ENCODE results near the gene IGHMBP2. TPM values are rescaled to one million over a fixed set of nuclear protein-coding genes. Genes with fewer than 3 reads are reported as not detected.

The IGHMBP2 gene
- total RNA-seq, 4 donors from 2014 or later: 15.5 to 22.3 (median 18.1) TPM

DNA sequence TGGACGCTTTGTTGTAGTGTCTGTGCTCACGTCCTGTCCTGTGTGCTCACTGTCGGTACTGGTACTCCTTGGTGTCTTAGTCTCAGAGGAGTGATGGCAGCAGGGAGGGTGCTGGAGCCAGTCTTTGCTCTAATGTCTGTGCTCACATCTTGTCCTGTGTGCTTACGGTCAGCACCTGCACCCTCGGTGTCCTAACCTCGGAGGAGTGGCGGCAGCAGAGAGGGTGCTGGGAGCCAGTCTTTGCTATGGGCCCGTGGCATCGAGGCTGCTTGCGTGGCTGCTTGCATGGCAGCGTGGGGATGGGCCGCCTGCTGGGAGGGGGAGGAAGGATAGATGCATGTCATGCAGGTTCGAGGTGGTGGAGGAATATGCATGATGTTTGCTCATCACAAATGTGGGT, 12.7 kb downstream of the IGHMBP2 start:
- Histone ChIP-seq H3K4me1 (no peaks in the 10 kb centered on the region), H3K9me3 (no peaks in the 10 kb centered on the region), H3K27me3 (no peaks in the 10 kb centered on the region), H3K36me3 (peaks cover 3 to 90% of the 10 kb centered on the region in 2 donors), H3K4me3 (no peak overlapping the region), H3K27ac (no peak overlapping the region)
- ATAC-seq: no peak
- intact Hi-C loops (cut with DNase I; ENCODE audit: low total_unique reads) (no loop called here), in situ Hi-C loops (cut with MboI; ENCODE audit: low sequenced_read_pairs in 4 of 4) (no loop called here)
- no peak for DNase-seq
- TF ChIP-seq CTCF (IDR thresholded peaks at IDR 0.05 in 4 of 5, conservative IDR thresholded peaks at IDR 0.05 in 1 of 5): no peak
- no peak for TF ChIP-seq POLR2A (IDR thresholded peaks at IDR 0.05)

DNA sequence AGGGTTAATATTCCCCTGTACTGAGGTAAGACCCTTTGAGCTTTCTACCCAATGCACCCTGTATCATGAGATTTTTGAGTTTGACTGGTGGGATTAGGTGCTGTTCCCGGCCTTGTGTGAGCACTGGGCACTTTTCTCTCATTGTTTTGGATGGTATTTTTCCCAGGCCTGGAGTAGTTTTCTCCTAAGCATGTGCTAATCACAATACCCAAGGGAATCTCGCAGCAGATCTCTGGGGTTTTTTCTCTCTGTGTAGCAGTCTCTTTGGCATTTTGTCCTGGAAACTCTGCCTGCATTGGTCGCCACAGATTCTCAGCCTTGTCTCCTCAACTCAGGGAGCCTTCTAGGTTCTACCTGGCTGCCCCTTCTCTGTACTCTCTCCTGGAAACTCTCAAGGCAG, 19.9 kb downstream of the IGHMBP2 start:
- peaks cover 0 to 66% of the 10 kb centered on the region in 2 donors for H3K36me3 ChIP-seq
- H3K27me3 ChIP-seq: no peaks in the 10 kb centered on the region
- intact Hi-C loops (cut with DNase I; ENCODE audit: low total_unique reads) (no loop called here), in situ Hi-C loops (cut with MboI; ENCODE audit: low sequenced_read_pairs in 4 of 4) (no loop called here)
- TF ChIP-seq CTCF (IDR thresholded peaks at IDR 0.05 in 4 of 5, conservative IDR thresholded peaks at IDR 0.05 in 1 of 5): no peak
- no peak for ATAC-seq
- H3K4me1 ChIP-seq: peaks cover 1 to 10% of the 10 kb centered on the region in 2 donors
- no peak for DNase-seq
- no peak overlapping the region for H3K4me3 ChIP-seq
- H3K9me3 ChIP-seq: peaks cover 0 to 9% (median 4%) of the 10 kb centered on the region in 3 donors
- no peak overlapping the region for H3K27ac ChIP-seq

- Histone ChIP-seq H3K27me3 (no peaks in the 10 kb centered on the region), H3K9me3 (peaks cover 0 to 9% (median 4%) of the 10 kb centered on the region in 3 donors), H3K4me1 (peaks cover 7 to 17% of the 10 kb centered on the region in 2 donors), H3K4me3 (no peak overlapping the region), H3K36me3 (peaks cover 0 to 63% of the 10 kb centered on the region in 2 donors), H3K27ac (no peak overlapping the region)
- intact Hi-C loops (cut with DNase I; ENCODE audit: low total_unique reads) (no loop called here), in situ Hi-C loops (cut with MboI; ENCODE audit: low sequenced_read_pairs in 4 of 4) (no loop called here)
- ATAC-seq: no peak
- no peak for DNase-seq
- TF ChIP-seq CTCF (IDR thresholded peaks at IDR 0.05 in 4 of 5, conservative IDR thresholded peaks at IDR 0.05 in 1 of 5) (no peak), POLR2A (IDR thresholded peaks at IDR 0.05) (no peak)
These were observed 20.6 kb downstream of the IGHMBP2 start for GRCh38 chr11:68924073-68924925.

- intact Hi-C loops (cut with DNase I; ENCODE audit: low total_unique reads) (no loop called here), in situ Hi-C loops (cut with MboI; ENCODE audit: low sequenced_read_pairs in 4 of 4) (no loop called here)
- H3K27ac ChIP-seq: no peak overlapping the region
- peaks cover 0 to 9% (median 4%) of the 10 kb centered on the region in 3 donors for H3K9me3 ChIP-seq
- no peaks in the 10 kb centered on the region for H3K27me3 ChIP-seq
- TF ChIP-seq POLR2A (IDR thresholded peaks at IDR 0.05) (no peak), CTCF (IDR thresholded peaks at IDR 0.05 in 4 of 5, conservative IDR thresholded peaks at IDR 0.05 in 1 of 5) (no peak)
- no peak overlapping the region for H3K4me3 ChIP-seq
- peaks cover 0 to 64% of the 10 kb centered on the region in 2 donors for H3K36me3 ChIP-seq
- DNase-seq: no peak
- no peak for ATAC-seq
- H3K4me1 ChIP-seq: peaks cover 7 to 19% of the 10 kb centered on the region in 2 donors
These were observed 21.9 kb downstream of the IGHMBP2 start for GRCh38 chr11:68925611-68926010.

Data from gastrocnemius medialis (tissue), 4 donors.